K562 (cell line): ENCODE measurements around the gene DGKB. TPM values are rescaled to one million over a fixed set of nuclear protein-coding genes. Genes with fewer than 3 reads are reported as not detected.

ENCODE experiments used
- ATAC-seq: fragments of 200-7000 bp; cut with Tn5 transposase; 3 replicates; pipeline ENCODE4 v1.9.1; 2020; ENCODE audit warnings: moderate library complexity
- BruUV-seq: library from RNA; stranded (reverse); fragments of 400-500 nt; replicated peaks from 2 replicates; lab custom pipeline; 2021; lab: Mats Ljungman, UMichigan
- CTCF ChIA-PET: fragments of 300-600 bp; formaldehyde crosslinking; extraction: SDS; loops from one replicate; lab custom pipeline; 2021; ENCODE audit warnings: low intra/inter-chr PET ratio; lab: Yijun Ruan, JAX
- POLR2A ChIA-PET: fragments of 300-600, 350-650 bp; sonication (Branson Sonifier 250); formaldehyde crosslinking; extraction: SDS; loops from one replicate; lab custom pipeline; 2021; ENCODE audit warnings: antibody characterized with exemption, inconsistent platforms; lab: Yijun Ruan, JAX
- DNase-seq, 4 experiments: peaks; one replicate each; pipeline versions ENCODE4 v3.0.0 to v3.0.0-alpha.2; 2011 to 2018; ENCODE audit warnings: low spot score in 3 of 4, mixed read lengths in 3 of 4; ENCODE audit errors: extremely low read depth in 1 of 4
- FAIRE-seq: peaks from 2 replicates; lab custom pipeline; 2011; peaks lifted over from hg19 to GRCh38; lab: Jason Lieb, UNC
- H2AFZ ChIP-seq: 2 replicates; pipeline ENCODE4 v1.6.0; 2011; ENCODE audit warnings: low read depth, low read length, control low read depth, inconsistent platforms
- H3K27ac ChIP-seq: fragments of 200-600 bp; 3 replicates; pipeline ENCODE4 v1.8.0; 2011; ENCODE audit warnings: low read depth, mild to moderate bottlenecking, control low read depth, inconsistent platforms, low read length, moderate library complexity, mixed read lengths; ENCODE audit errors: extremely low read depth
- H3K27me3 ChIP-seq, 2 experiments: fragments of 300-600 bp in 1 of 2; 2 replicates in 1 of 2; 3 replicates in 1 of 2; pipeline versions ENCODE4 v1.6.0 to v1.8.0; 2011; ENCODE audit warnings: inconsistent platforms in 2 of 2, low read length in 2 of 2, mild to moderate bottlenecking in 1 of 2, mixed read lengths in 1 of 2, moderate library complexity in 1 of 2; ENCODE audit not compliant: control insufficient read depth in 2 of 2, insufficient read depth in 2 of 2
- H3K36me3 ChIP-seq: fragments of 300-600 bp; 3 replicates; pipeline ENCODE4 v1.8.0; 2011; ENCODE audit warnings: mild to moderate bottlenecking, low read length, inconsistent platforms; ENCODE audit not compliant: control insufficient read depth, insufficient read depth
- H3K4me1 ChIP-seq, 2 experiments: fragments of 200-600 bp in 1 of 2; replicated peaks in 1 of 2; 2 replicates in 1 of 2; 3 replicates in 1 of 2; pipeline versions ENCODE4 v1.5.1 to v1.8.0; 2011; ENCODE audit warnings: inconsistent platforms in 2 of 2, low read length in 2 of 2, mild to moderate bottlenecking in 1 of 2, mixed read lengths in 1 of 2, moderate library complexity in 1 of 2; ENCODE audit not compliant: control insufficient read depth in 2 of 2, insufficient read depth in 2 of 2
- H3K4me2 ChIP-seq: 2 replicates; pipeline ENCODE4 v1.6.1; 2011; ENCODE audit warnings: low read length, control low read depth, inconsistent platforms, mixed read lengths; ENCODE audit not compliant: insufficient read depth
- H3K4me3 ChIP-seq: fragments of 200-600 bp; sonication (generic), shearing (Covaris generic); 2 replicates; pipeline ENCODE4 v1.5.1; 2016; ENCODE audit warnings: control low read depth, inconsistent platforms
- H3K79me2 ChIP-seq: fragments of 200-600 bp; 3 replicates; pipeline ENCODE4 v1.8.0; 2011; ENCODE audit warnings: low read length, inconsistent platforms; ENCODE audit not compliant: control insufficient read depth, insufficient read depth
- H3K9ac ChIP-seq, 2 experiments: 2 replicates each; pipeline versions ENCODE4 v1.6.0 to v1.6.1; 2011; ENCODE audit warnings: low read depth in 2 of 2, low read length in 2 of 2, control low read depth in 1 of 2, inconsistent platforms in 1 of 2, mild to moderate bottlenecking in 1 of 2, mixed read lengths in 1 of 2; ENCODE audit not compliant: insufficient read depth in 1 of 2
- H3K9me1 ChIP-seq: one replicate; pipeline ENCODE4 v1.6.0; 2011; ENCODE audit warnings: inconsistent platforms, mild to moderate bottlenecking, low read length, moderate library complexity; ENCODE audit not compliant: control insufficient read depth, insufficient read depth
- H3K9me3 ChIP-seq: replicated peaks from 2 replicates; pipeline ENCODE4 v1.5.1; 2011; ENCODE audit warnings: low read depth, low read length, inconsistent platforms; ENCODE audit not compliant: control insufficient read depth, insufficient read depth
- H4K20me1 ChIP-seq: replicated peaks from 2 replicates; pipeline ENCODE4 v1.6.1; 2011; ENCODE audit warnings: low read length, inconsistent platforms, mixed read lengths; ENCODE audit not compliant: control insufficient read depth, insufficient read depth
- CREB1 ChIP-seq, 2 experiments: sonication (generic) in 1 of 2; formaldehyde crosslinking in 1 of 2; IDR thresholded peaks; 2 replicates each; pipeline versions ENCODE4 v1.6.1 to v1.8.0; 2012 to 2022; ENCODE audit warnings: inconsistent platforms in 1 of 2, mild to moderate bottlenecking in 1 of 2, missing genetic modification reagents in 1 of 2, moderate library complexity in 1 of 2
- GABPA ChIP-seq: fragments of 200-800 bp; sonication (Bioruptor generic); conservative IDR thresholded peaks from 2 replicates; pipeline ENCODE4 v1.6.1; 2016; ENCODE audit warnings: low read depth, missing genetic modification characterization, missing compliant biosample characterization
- JUNB ChIP-seq: fragments of 450-650 bp; formaldehyde crosslinking; conservative IDR thresholded peaks from 2 replicates; pipeline ENCODE4 v1.4.0; 2020; ENCODE audit warnings: mild to moderate bottlenecking
- PURB ChIP-seq: sonication (generic); formaldehyde crosslinking; IDR thresholded peaks from 2 replicates; pipeline ENCODE4 v1.9.0; 2021; ENCODE audit warnings: low read depth, mild to moderate bottlenecking, missing genetic modification reagents
- RAD21 ChIP-seq, 2 experiments: fragments of 250-450 bp in 1 of 2; fragments of 450-650 bp in 1 of 2; sonication (Bioruptor Pico) in 1 of 2; formaldehyde crosslinking in 1 of 2; IDR thresholded peaks in 1 of 2; conservative IDR thresholded peaks in 1 of 2; 2 replicates each; pipeline versions ENCODE4 v1.4.0 to v1.8.0; 2020 to 2022; ENCODE audit warnings: mild to moderate bottlenecking in 2 of 2, moderate library complexity in 1 of 2
- SAFB ChIP-seq: fragments of 200-400 bp; formaldehyde crosslinking; IDR thresholded peaks from 2 replicates; pipeline ENCODE4 v1.6.1; 2017; ENCODE audit warnings: low read depth, low read length, borderline replicate concordance
- SRSF1 ChIP-seq: fragments of 200-400 bp; formaldehyde crosslinking; IDR thresholded peaks from 2 replicates; pipeline ENCODE4 v1.6.1; 2017; ENCODE audit warnings: mild to moderate bottlenecking, low read depth, low read length, moderate library complexity
- STAG1 ChIP-seq: sonication (generic); formaldehyde crosslinking; IDR thresholded peaks from 2 replicates; pipeline ENCODE4 v1.5.0; 2020; ENCODE audit warnings: missing genetic modification reagents, borderline replicate concordance
- ZNF224 ChIP-seq: sonication (generic); formaldehyde crosslinking; IDR thresholded peaks from 2 replicates; pipeline ENCODE4 v1.8.0; 2022; ENCODE audit warnings: mild to moderate bottlenecking, missing genetic modification reagents
- ZNF311 ChIP-seq: fragments of 250-450 bp; sonication (Bioruptor Pico); IDR thresholded peaks from 2 replicates; pipeline ENCODE4 v1.4.0; 2020; ENCODE audit warnings: mild to moderate bottlenecking, moderate library complexity
- ZSCAN32 ChIP-seq: fragments of 450-650 bp; formaldehyde crosslinking; IDR thresholded peaks from 2 replicates; pipeline ENCODE4 v1.4.0; 2020; ENCODE audit warnings: mild to moderate bottlenecking, moderate library complexity
- WGBS: fragments of 100-300 bp; shearing (Covaris generic); methylation state at CpG from one replicate; pipeline ENCODE4 v1.1.6; 2016; ENCODE audit warnings: low coverage, mixed read lengths; ENCODE audit not compliant: insufficient coverage; ENCODE audit errors: missing lambda C conversion rate; 5-methylcytosine and 5-hydroxymethylcytosine counted together
- in situ Hi-C: fragments of 300-500 bp; cut with MboI; formaldehyde crosslinking; loops from 4 replicates; pipeline ENCODE4 v1.15.0; 2018; ENCODE audit warnings: inconsistent platforms, mixed read lengths
- intact Hi-C: fragments of 100-400 bp; cut with micrococcal nuclease; formaldehyde crosslinking; loops from 2 replicates; pipeline ENCODE4 v1.14.2; 2022
- polyA plus RNA-seq, 8 experiments: library from polyadenylated mRNA; depleted of rRNA in 4 of 8; stranded (reverse) in 5 of 8; unstranded in 3 of 8; fragments of >200 nt; fragmentation: Nextera tagmentation in 2 of 8; fragmentation: Illumina TruSeq in 1 of 8; extraction: Ambion mirVana in 2 of 8; extraction: Trizol in 1 of 8; gene quantifications; 2 replicates each; pipeline versions ENCODE4 v1.2.1 to v1.2.3, GENCODE V29; 2011 to 2014; ENCODE audit warnings: inconsistent platforms in 1 of 8, missing spikeins in 1 of 8
- total RNA-seq, 7 experiments: library from RNA; depleted of rRNA in 6 of 7; stranded (reverse); fragments of >200 nt in 6 of 7; fragmentation: Illumina TruSeq in 2 of 7; extraction: Trizol in 2 of 7; gene quantifications; 2 replicates each; pipeline versions ENCODE4 v1.2.1 to v1.2.3, GENCODE V29; 2011 to 2021; ENCODE audit warnings: low replicate concordance in 1 of 7
- TF ChIP-seq, protein P1 (sequence below), 2 experiments: fragments of 250-450 bp in 1 of 2; fragments of 450-650 bp in 1 of 2; sonication (Bioruptor Pico) in 1 of 2; IDR thresholded peaks; 2 replicates each; pipeline versions ENCODE4 v1.6.1 to v1.8.0; 2016 to 2021; ENCODE audit warnings: mild to moderate bottlenecking in 2 of 2, moderate library complexity in 2 of 2, missing compliant biosample characterization in 1 of 2, missing genetic modification characterization in 1 of 2
- TF ChIP-seq, protein P2 (sequence below): fragments of 450-650 bp; formaldehyde crosslinking; IDR thresholded peaks from 2 replicates; pipeline ENCODE4 v1.4.0; 2022; ENCODE audit warnings: missing genetic modification characterization
- TF ChIP-seq, protein P3 (sequence below): fragments of 250-450 bp; sonication (Bioruptor Pico); IDR thresholded peaks from 2 replicates; pipeline ENCODE4 v1.8.0; 2022; ENCODE audit warnings: moderate library complexity, mild to moderate bottlenecking, inconsistent platforms
- TF ChIP-seq, protein P4 (sequence below), 2 experiments: fragments of 150-350 bp in 1 of 2; IDR thresholded peaks; 2 replicates each; pipeline ENCODE4 v1.6.1; 2012 to 2016; ENCODE audit warnings: low read depth in 2 of 2, low read length in 2 of 2, mild to moderate bottlenecking in 1 of 2, moderate library complexity in 1 of 2

Gene DGKB
- total and polyA plus RNA-seq, 9 of the 15 experiments (the other 6 are each of a cell fraction or from before 2014, with no cell fraction given): 0.01 TPM; not detected in 8

DNA sequence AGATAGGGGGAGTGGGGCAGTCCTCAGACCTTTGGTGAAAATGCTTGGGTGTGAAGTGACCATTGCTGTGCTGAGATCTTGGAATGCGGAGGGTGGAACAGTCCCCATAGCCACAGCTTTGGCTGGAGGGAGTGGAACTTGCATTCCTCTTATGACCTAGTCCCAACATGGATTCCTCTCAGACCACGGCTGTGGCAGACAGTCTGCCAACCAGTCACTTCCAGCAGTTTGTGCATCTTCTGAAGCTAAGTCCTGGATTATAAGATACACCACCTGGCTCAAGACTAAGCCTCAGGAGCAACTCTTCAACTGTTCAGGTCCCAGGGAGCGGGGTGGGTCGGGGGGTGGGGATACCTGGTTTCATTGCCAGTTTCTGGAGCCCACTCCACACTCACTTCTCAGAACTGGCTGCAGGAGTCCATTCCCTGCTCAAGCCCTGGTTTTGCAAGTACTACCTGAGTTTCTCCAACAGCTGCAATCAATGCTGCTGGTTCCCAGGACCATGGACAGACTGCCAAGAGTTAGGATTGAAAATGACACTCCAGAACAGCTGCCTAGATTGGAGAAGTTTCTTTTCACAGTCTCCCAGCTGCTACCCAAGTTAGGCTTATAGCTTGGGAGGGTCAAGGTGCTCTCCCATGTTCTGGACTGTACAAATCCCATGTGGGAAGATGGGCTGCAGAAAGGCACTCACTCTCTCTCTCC, 29.1 kb upstream of the DGKB start:
- Histone ChIP-seq H2AFZ (no peak overlapping the region), H3K36me3 (no peaks in the 10 kb centered on the region), H3K9me3 (no peaks in the 10 kb centered on the region; the same call in 1 of the 2 replicates), H3K27ac (no peak overlapping the region), H3K4me2 (no peak overlapping the region), H3K27me3 (no peaks in the 10 kb centered on the region), H3K9ac (no peak overlapping the region), H3K9me1 (no peaks in the 10 kb centered on the region), H3K79me2 (no peaks in the 10 kb centered on the region), H3K4me3 (no peak overlapping the region), H3K4me1 (no peaks in the 10 kb centered on the region), H4K20me1 (no peaks in the 10 kb centered on the region)
- WGBS: 0% methylated on average over 3 of the region's 4 CpGs
- FAIRE-seq (no peak), ATAC-seq (no peak), DNase-seq (no peak)
- intact Hi-C loops (no loop called here), in situ Hi-C loops (no loop called here)
- POLR2A ChIA-PET: no interaction called here
- no TSS peak for BruUV-seq
- CTCF ChIA-PET: no interaction called here
- no peak for TF ChIP-seq ZSCAN32 (CRISPR knock-in tag)
- TF ChIP-seq, protein P1, sequence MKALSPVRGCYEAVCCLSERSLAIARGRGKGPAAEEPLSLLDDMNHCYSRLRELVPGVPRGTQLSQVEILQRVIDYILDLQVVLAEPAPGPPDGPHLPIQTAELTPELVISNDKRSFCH (CRISPR knock-in tag; IDR thresholded peaks at IDR 0.05): no peak
- TF ChIP-seq, protein P1 (tag; IDR thresholded peaks at IDR 0.05): no peak
- TF ChIP-seq ZNF224 (CRISPR knock-in tag): no peak
- no peak for TF ChIP-seq STAG1
- TF ChIP-seq, protein P2, sequence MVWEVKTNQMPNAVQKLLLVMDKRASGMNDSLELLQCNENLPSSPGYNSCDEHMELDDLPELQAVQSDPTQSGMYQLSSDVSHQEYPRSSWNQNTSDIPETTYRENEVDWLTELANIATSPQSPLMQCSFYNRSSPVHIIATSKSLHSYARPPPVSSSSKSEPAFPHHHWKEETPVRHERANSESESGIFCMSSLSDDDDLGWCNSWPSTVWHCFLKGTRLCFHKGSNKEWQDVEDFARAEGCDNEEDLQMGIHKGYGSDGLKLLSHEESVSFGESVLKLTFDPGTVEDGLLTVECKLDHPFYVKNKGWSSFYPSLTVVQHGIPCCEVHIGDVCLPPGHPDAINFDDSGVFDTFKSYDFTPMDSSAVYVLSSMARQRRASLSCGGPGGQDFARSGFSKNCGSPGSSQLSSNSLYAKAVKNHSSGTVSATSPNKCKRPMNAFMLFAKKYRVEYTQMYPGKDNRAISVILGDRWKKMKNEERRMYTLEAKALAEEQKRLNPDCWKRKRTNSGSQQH (CRISPR knock-in tag): no peak
- TF ChIP-seq CREB1 (IDR thresholded peaks at IDR 0.05): no peak
- no peak for TF ChIP-seq CREB1 (CRISPR knock-in tag; IDR thresholded peaks at IDR 0.05)
- TF ChIP-seq ZNF311: no peak
- no peak for TF ChIP-seq RAD21 (CRISPR knock-in tag; conservative IDR thresholded peaks at IDR 0.05 in 1 of 2, IDR thresholded peaks at IDR 0.05 in 1 of 2)
- TF ChIP-seq, protein P3, sequence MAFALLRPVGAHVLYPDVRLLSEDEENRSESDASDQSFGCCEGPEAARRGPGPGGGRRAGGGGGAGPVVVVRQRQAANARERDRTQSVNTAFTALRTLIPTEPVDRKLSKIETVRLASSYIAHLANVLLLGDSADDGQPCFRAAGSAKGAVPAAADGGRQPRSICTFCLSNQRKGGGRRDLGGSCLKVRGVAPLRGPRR: no peak
- no peak for TF ChIP-seq SRSF1
- TF ChIP-seq JUNB (CRISPR knock-in tag): no peak
- no peak for TF ChIP-seq GABPA (tag)
- TF ChIP-seq PURB (CRISPR knock-in tag): no peak
- TF ChIP-seq, protein P4, sequence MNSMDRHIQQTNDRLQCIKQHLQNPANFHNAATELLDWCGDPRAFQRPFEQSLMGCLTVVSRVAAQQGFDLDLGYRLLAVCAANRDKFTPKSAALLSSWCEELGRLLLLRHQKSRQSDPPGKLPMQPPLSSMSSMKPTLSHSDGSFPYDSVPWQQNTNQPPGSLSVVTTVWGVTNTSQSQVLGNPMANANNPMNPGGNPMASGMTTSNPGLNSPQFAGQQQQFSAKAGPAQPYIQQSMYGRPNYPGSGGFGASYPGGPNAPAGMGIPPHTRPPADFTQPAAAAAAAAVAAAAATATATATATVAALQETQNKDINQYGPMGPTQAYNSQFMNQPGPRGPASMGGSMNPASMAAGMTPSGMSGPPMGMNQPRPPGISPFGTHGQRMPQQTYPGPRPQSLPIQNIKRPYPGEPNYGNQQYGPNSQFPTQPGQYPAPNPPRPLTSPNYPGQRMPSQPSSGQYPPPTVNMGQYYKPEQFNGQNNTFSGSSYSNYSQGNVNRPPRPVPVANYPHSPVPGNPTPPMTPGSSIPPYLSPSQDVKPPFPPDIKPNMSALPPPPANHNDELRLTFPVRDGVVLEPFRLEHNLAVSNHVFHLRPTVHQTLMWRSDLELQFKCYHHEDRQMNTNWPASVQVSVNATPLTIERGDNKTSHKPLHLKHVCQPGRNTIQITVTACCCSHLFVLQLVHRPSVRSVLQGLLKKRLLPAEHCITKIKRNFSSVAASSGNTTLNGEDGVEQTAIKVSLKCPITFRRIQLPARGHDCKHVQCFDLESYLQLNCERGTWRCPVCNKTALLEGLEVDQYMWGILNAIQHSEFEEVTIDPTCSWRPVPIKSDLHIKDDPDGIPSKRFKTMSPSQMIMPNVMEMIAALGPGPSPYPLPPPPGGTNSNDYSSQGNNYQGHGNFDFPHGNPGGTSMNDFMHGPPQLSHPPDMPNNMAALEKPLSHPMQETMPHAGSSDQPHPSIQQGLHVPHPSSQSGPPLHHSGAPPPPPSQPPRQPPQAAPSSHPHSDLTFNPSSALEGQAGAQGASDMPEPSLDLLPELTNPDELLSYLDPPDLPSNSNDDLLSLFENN (IDR thresholded peaks at IDR 0.05; ENCODE audit: low read depth in 2 of 2, low read length in 2 of 2): no peak
- no peak for TF ChIP-seq SAFB
